ENCODE data around the gene TXNL1. TPM values are rescaled to one million over a fixed set of nuclear protein-coding genes. Genes with fewer than 3 reads are reported as not detected.

The TXNL1 gene
- total RNA-seq, 4 donors from 2014 or later, result 100 to 125 (median 116) TPM

- no peak for DNase-seq
- no peaks in the 10 kb centered on the region for H3K9me3 ChIP-seq
- no peaks in the 10 kb centered on the region for H3K27me3 ChIP-seq
- intact Hi-C loops (cut with DNase I; ENCODE audit: low total_unique reads) (no loop called here), in situ Hi-C loops (cut with MboI; ENCODE audit: low sequenced_read_pairs in 4 of 4) (loop anchor here in 1 of 4 donors (25.0 kb wide), 1 partner anchor 1220 kb away; no protein-coding TSS in a partner anchor)
- TF ChIP-seq, protein P1, sequence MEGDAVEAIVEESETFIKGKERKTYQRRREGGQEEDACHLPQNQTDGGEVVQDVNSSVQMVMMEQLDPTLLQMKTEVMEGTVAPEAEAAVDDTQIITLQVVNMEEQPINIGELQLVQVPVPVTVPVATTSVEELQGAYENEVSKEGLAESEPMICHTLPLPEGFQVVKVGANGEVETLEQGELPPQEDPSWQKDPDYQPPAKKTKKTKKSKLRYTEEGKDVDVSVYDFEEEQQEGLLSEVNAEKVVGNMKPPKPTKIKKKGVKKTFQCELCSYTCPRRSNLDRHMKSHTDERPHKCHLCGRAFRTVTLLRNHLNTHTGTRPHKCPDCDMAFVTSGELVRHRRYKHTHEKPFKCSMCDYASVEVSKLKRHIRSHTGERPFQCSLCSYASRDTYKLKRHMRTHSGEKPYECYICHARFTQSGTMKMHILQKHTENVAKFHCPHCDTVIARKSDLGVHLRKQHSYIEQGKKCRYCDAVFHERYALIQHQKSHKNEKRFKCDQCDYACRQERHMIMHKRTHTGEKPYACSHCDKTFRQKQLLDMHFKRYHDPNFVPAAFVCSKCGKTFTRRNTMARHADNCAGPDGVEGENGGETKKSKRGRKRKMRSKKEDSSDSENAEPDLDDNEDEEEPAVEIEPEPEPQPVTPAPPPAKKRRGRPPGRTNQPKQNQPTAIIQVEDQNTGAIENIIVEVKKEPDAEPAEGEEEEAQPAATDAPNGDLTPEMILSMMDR (IDR thresholded peaks at IDR 0.05 in 4 of 5, conservative IDR thresholded peaks at IDR 0.05 in 1 of 5), result no peak
- ATAC-seq, result no peak
- H3K36me3 ChIP-seq, result no peaks in the 10 kb centered on the region
- H3K4me1 ChIP-seq, result no peaks in the 10 kb centered on the region
- H3K27ac ChIP-seq, result no peak overlapping the region
- H3K4me3 ChIP-seq, result no peak overlapping the region
Observed at GRCh38 chr18:56556907-56557306, 81.5 kb downstream of the TXNL1 start.

- Histone ChIP-seq H3K4me1 (no peaks in the 10 kb centered on the region), H3K9me3 (no peaks in the 10 kb centered on the region), H3K36me3 (no peaks in the 10 kb centered on the region), H3K27ac (no peak overlapping the region), H3K4me3 (no peak overlapping the region), H3K27me3 (no peaks in the 10 kb centered on the region)
- ATAC-seq (no peak), DNase-seq (no peak)
- intact Hi-C loops (cut with DNase I; ENCODE audit: low total_unique reads), result no loop called here
- TF ChIP-seq, protein P1 (IDR thresholded peaks at IDR 0.05 in 4 of 5, conservative IDR thresholded peaks at IDR 0.05 in 1 of 5), result no peak
- TF ChIP-seq POLR2A (IDR thresholded peaks at IDR 0.05), result no peak
- in situ Hi-C loops (cut with MboI; ENCODE audit: low sequenced_read_pairs in 4 of 4), result loop anchor here in 1 of 4 donors (25.0 kb wide), 1 partner anchor 1213 kb away; no protein-coding TSS in a partner anchor
Observed at GRCh38 chr18:56550121-56550520, 88.3 kb downstream of the TXNL1 start.

Other genes with a start within 250 kb of the TXNL1 start
- gene WDR7, start 12.8 kb upstream of the TXNL1 start, total RNA-seq, result 10 to 100 TPM; 20.5 to 24.2 (median 21.8) TPM

Data from gastrocnemius medialis (tissue), 4 donors.